CD4-positive, alpha-beta T cell (primary cell): ENCODE results near the gene CTRB2. TPM values are rescaled to one million over a fixed set of nuclear protein-coding genes. Genes with fewer than 3 reads are reported as not detected.
A peak's percentile ranks its signal among the peaks of the same experiment; 100 is the strongest.

ENCODE experiments used
- ATAC-seq: fragments of 200-7000 bp; cut with Tn5 transposase; one replicate; pipeline ENCODE4 v1.10.0; 2022; ENCODE audit warnings: mild to moderate bottlenecking; ENCODE audit not compliant: poor library complexity
- CTCF ChIA-PET: fragments of 350-600 bp; sonication (Branson Sonifier 250); formaldehyde crosslinking; loops from one replicate; lab custom pipeline; 2021; ENCODE audit warnings: antibody characterized with exemption, inconsistent platforms; lab: Charles Lee
- POLR2A ChIA-PET: fragments of 350-600 bp; sonication (Branson Sonifier 250); formaldehyde crosslinking; loops from one replicate; lab custom pipeline; 2021; ENCODE audit warnings: antibody characterized with exemption, inconsistent platforms; lab: Charles Lee
- DNase-seq, 14 experiments: peaks; one replicate each; pipeline ENCODE4 v3.0.0-alpha.2; 2013 to 2020; ENCODE audit warnings: mixed read lengths in 2 of 14
- H3K27ac ChIP-seq, 2 donors: one replicate each; pipeline versions ENCODE4 v1.5.1 to v1.7.0; 2013; ENCODE audit warnings: low read length in 2 of 2, low read depth in 1 of 2, mild to moderate bottlenecking in 1 of 2
- H3K27me3 ChIP-seq, 2 experiments: 1 replicate in 1 of 2; 2 replicates in 1 of 2; pipeline versions ENCODE4 v1.6.1 to v1.7.0; 2013; ENCODE audit warnings: low read length in 2 of 2, control low read depth in 1 of 2, mild to moderate bottlenecking in 1 of 2, moderate library complexity in 1 of 2; ENCODE audit not compliant: insufficient read depth in 2 of 2, control insufficient read depth in 1 of 2
- H3K36me3 ChIP-seq: one replicate; pipeline ENCODE4 v1.6.1; 2013; ENCODE audit warnings: low read length, control low read depth; ENCODE audit not compliant: insufficient read depth
- H3K4me1 ChIP-seq: one replicate; pipeline ENCODE4 v1.6.1; 2013; ENCODE audit warnings: low read length, control low read depth; ENCODE audit not compliant: insufficient read depth
- H3K4me3 ChIP-seq: one replicate; pipeline ENCODE4 v1.5.1; 2013; ENCODE audit warnings: mild to moderate bottlenecking, low read length, moderate library complexity
- H3K9me3 ChIP-seq, 2 experiments: 1 replicate in 1 of 2; 2 replicates in 1 of 2; pipeline versions ENCODE4 v1.6.1 to v1.7.0; 2013; ENCODE audit warnings: low read length in 2 of 2, mild to moderate bottlenecking in 2 of 2, control low read depth in 1 of 2, moderate library complexity in 1 of 2; ENCODE audit not compliant: control insufficient read depth in 1 of 2, insufficient read depth in 1 of 2
- H3K27ac Mint-ChIP-seq: one replicate; pipeline ENCODE4 v1.8.0; 2020; ENCODE audit warnings: mixed read lengths
- H3K27me3 Mint-ChIP-seq: one replicate; pipeline ENCODE4 v1.8.0; 2021; ENCODE audit warnings: mixed read lengths
- H3K36me3 Mint-ChIP-seq: one replicate; pipeline ENCODE4 v1.8.0; 2021; ENCODE audit warnings: low read depth, mixed read lengths
- H3K4me1 Mint-ChIP-seq: one replicate; pipeline ENCODE4 v1.8.0; 2021; ENCODE audit warnings: low read depth, mixed read lengths
- H3K4me3 Mint-ChIP-seq: one replicate; pipeline ENCODE4 v1.8.0; 2020; ENCODE audit warnings: mild to moderate bottlenecking, mixed read lengths
- H3K9me3 Mint-ChIP-seq: one replicate; pipeline ENCODE4 v1.8.0; 2020; ENCODE audit warnings: mixed read lengths
- intact Hi-C, 2 experiments: fragments of 100-400 bp; cut with DNase I in 1 of 2; cut with micrococcal nuclease in 1 of 2; formaldehyde crosslinking; loops; one replicate each; pipeline versions ENCODE4 v1.15.1 to v1.9.0; 2023 to 2025; cut with DNase I, micrococcal nuclease
- total RNA-seq, 174 experiments: library from RNA in 2 of 174; stranded (reverse) in 2 of 174; gene quantifications; one replicate each; pipeline ENCODE4 v1.2.3 and lab custom pipeline; 2021 to 2026
- TF ChIP-seq, protein P1 (sequence below): fragments of 200-600 bp; IDR thresholded peaks from one replicate; pipeline ENCODE4 v1.8.0; 2022; ENCODE audit warnings: antibody characterized with exemption, mild to moderate bottlenecking

Gene CTRB2
- total RNA-seq, 2 experiments from 2014 or later = not detected

DNA sequence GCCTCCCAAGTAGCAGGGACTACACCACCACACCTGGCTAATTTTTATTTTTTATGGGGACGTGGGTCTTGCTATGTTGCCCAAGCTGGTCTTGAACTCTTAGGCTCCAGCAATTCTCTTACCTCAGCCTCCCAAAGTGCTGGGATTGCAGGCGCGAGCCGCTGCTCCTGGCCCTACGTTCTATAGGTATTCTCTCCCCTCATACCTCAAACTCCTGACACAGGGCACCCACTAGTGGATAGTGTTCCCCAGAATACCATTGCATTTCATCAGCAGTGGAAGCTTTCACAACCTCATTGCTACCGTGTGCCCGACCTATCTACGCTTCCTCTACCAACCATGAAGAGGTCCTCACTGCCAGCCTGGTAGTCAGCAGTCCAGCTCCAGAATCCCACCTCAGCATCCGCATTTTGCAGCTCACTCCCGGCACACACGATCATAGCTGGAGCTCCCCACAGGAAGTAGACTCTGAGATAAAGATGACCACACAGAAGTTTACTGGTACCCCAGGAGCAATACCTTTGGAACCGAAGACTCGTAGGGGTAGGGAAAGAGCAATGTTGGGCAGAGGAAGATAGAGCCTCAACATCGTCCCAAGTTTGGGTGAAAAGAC lies 9.3 kb downstream of the CTRB2 start:
- no peaks in the 10 kb centered on the region for H3K36me3 ChIP-seq
- ChIA-PET CTCF (interaction anchor here (0.7 to 1.1 kb wide), 2 partner anchors 36 to 566 kb away, joined by 3 to 4 read pairs; no protein-coding TSS in a partner anchor), POLR2A (interaction anchor here (2.2 kb wide), 1 partner anchor 188 kb away, joined by 11 read pairs; no protein-coding TSS in a partner anchor)
- TF ChIP-seq, protein P1, sequence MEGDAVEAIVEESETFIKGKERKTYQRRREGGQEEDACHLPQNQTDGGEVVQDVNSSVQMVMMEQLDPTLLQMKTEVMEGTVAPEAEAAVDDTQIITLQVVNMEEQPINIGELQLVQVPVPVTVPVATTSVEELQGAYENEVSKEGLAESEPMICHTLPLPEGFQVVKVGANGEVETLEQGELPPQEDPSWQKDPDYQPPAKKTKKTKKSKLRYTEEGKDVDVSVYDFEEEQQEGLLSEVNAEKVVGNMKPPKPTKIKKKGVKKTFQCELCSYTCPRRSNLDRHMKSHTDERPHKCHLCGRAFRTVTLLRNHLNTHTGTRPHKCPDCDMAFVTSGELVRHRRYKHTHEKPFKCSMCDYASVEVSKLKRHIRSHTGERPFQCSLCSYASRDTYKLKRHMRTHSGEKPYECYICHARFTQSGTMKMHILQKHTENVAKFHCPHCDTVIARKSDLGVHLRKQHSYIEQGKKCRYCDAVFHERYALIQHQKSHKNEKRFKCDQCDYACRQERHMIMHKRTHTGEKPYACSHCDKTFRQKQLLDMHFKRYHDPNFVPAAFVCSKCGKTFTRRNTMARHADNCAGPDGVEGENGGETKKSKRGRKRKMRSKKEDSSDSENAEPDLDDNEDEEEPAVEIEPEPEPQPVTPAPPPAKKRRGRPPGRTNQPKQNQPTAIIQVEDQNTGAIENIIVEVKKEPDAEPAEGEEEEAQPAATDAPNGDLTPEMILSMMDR = no peak
- Mint-ChIP-seq H3K9me3 (no peaks in the 10 kb centered on the region), H3K4me3 (no peak overlapping the region), H3K27me3 (peaks cover 24% of the 10 kb centered on the region), H3K36me3 (no peaks in the 10 kb centered on the region), H3K4me1 (peaks cover 30% of the 10 kb centered on the region), H3K27ac (no peak overlapping the region)
- no peak overlapping the region for H3K27ac ChIP-seq
- no peak for ATAC-seq
- H3K4me3 ChIP-seq = no peak overlapping the region
- intact Hi-C loops = loop anchor here (2.0 to 10.0 kb wide), 5 partner anchors 35 to 1977 kb away; partner anchors contain the start of gene TMEM170A (in 1 of the 2)
- peaks cover 15% of the 10 kb centered on the region for H3K4me1 ChIP-seq
- peaks cover 0 to 3% of the 10 kb centered on the region in 2 experiments for H3K9me3 ChIP-seq
- H3K27me3 ChIP-seq = peaks cover 3 to 4% of the 10 kb centered on the region in 2 experiments
- peak in 1 of 14 experiments; percentile 29 for DNase-seq

DNA sequence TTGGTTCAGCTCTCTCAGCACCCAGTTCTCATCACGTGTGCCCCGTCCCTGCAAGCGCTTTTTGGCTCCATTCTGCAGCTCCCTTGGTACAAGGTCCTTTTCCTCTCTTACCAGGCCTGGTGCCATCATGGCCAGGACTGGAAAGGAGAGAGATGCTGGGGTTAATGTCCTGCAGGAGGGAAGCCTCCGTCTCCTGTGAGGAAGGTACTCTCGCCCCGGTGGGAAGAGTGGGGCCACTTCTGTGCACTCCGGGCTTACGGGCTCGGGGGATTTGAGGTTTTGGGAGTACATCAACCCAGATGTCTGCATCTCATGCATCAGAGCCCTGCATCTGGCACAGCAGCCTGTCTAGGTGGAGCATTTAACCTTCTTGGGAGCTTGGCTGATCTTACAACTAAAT lies 10.1 kb downstream of the CTRB2 start:
- intact Hi-C loops = loop anchor here (5.0 to 10.0 kb wide), 2 partner anchors 35 to 1978 kb away; no protein-coding TSS in a partner anchor
- peaks cover 3 to 4% of the 10 kb centered on the region in 2 experiments for H3K27me3 ChIP-seq
- H3K27ac Mint-ChIP-seq = no peak overlapping the region
- DNase-seq = peak in 1 of 14 experiments; percentile 22
- H3K9me3 ChIP-seq = peaks cover 0 to 3% of the 10 kb centered on the region in 2 experiments
- no peaks in the 10 kb centered on the region for H3K36me3 Mint-ChIP-seq
- peaks cover 13% of the 10 kb centered on the region for H3K4me1 ChIP-seq
- TF ChIP-seq, protein P1 = no peak
- H3K27ac ChIP-seq = no peak overlapping the region
- ChIA-PET CTCF (interaction anchor here (1.1 kb wide), 1 partner anchor 567 kb away, joined by 4 read pairs; no protein-coding TSS in a partner anchor), POLR2A (no interaction called here)
- peaks cover 25% of the 10 kb centered on the region for H3K4me1 Mint-ChIP-seq
- H3K36me3 ChIP-seq = no peaks in the 10 kb centered on the region
- no peaks in the 10 kb centered on the region for H3K9me3 Mint-ChIP-seq
- H3K4me3 Mint-ChIP-seq = no peak overlapping the region
- H3K27me3 Mint-ChIP-seq = peaks cover 24% of the 10 kb centered on the region
- ATAC-seq = no peak
- no peak overlapping the region for H3K4me3 ChIP-seq

DNA sequence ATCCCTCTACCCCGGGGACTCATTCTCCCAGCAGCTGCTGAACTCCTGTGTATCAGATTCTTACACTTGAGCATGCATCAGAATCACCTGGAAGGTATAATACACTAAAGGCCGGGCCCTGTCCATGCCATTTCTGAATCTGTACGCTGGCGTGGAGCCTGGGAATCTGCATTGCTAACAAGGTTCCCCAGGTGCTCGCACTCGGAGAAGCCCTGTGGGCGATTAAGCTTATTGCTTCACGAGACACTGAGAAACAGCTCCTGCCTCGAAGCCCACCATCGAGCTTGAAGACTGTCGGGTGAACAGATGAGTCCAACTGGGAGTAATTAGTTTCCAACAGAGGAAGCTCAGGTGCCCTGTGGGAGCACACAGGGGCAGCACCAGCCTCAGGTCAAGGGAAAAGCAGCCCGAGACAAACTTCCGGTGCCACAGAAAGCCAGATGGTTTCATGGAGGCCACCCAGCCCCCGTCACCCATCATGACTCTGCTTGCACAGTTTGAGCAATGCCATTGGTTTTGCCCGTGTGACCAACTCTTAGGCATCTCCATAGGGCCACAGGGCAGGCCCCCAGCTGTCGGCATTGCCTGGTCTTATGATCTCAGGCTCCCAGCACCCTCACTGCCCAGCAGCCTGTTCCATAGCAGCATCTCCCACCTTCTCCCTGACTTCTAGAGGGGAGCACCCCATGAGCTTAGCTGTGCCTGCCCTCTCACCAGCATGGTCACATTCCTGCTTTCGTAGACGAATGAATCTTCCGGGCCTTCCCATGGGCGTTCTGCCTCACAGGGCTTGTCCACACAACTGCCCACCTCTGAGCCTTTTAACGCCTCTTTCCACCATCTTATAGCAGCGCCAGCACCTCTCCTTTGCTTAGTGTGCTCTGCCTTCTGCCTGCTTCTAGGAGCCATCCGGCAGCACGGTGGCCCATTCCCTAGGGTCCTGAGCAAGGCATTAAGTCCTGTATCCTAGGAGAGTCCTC lies 10.9 kb downstream of the CTRB2 start:
- Mint-ChIP-seq H3K27ac (no peak overlapping the region), H3K27me3 (peaks cover 24% of the 10 kb centered on the region), H3K4me3 (no peak overlapping the region), H3K9me3 (no peaks in the 10 kb centered on the region), H3K36me3 (no peaks in the 10 kb centered on the region), H3K4me1 (peaks cover 17% of the 10 kb centered on the region)
- intact Hi-C loops = loop anchor here (5.0 to 10.0 kb wide), 2 partner anchors 36 to 1979 kb away; no protein-coding TSS in a partner anchor
- peaks cover 8% of the 10 kb centered on the region for H3K4me1 ChIP-seq
- CTCF ChIA-PET = no interaction called here
- DNase-seq = peak in 1 of 14 experiments; percentile 10
- peaks cover 3 to 4% of the 10 kb centered on the region in 2 experiments for H3K27me3 ChIP-seq
- peaks cover 0 to 3% of the 10 kb centered on the region in 2 experiments for H3K9me3 ChIP-seq
- TF ChIP-seq, protein P1 = no peak
- H3K36me3 ChIP-seq = no peaks in the 10 kb centered on the region
- POLR2A ChIA-PET = no interaction called here
- no peak overlapping the region for H3K27ac ChIP-seq
- H3K4me3 ChIP-seq = no peak overlapping the region
- ATAC-seq = no peak
